ENCODE data around the gene TBC1D9B.

DNA sequence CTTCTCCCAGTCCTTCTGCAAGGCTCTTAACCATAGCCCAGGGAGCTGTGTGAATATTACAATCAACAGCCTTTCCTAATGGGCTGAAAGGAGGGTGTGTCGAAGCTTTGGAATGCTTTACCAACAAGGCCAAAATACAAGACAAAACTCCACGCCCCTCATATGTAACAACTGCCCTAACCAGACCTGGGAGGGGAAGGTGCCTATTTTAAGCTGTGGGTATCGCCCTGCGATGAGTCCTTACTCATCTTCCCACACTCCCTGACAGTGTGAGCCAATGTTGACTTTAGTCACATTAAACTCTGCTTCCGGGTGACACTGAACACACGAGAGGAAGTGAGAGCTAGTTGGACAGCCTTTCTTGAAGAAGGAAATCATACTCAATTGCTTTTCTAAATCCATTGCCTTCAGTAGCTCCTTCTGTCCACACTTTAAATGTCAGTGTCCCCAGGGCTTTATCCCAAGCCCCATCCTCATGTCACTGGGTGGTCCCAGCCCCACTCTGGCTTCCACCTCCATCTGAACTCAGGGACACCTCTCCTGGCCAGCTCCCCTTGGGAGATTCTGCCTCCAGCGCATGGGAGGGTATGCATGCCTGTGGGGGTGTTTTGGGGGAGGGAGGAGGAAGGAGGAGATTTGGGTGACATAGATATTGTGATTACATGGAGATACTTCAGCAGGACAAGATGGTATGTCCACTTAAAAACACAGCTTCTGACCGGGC, 6.5 kb upstream of the TBC1D9B start:
- TF ChIP-seq, protein P1, sequence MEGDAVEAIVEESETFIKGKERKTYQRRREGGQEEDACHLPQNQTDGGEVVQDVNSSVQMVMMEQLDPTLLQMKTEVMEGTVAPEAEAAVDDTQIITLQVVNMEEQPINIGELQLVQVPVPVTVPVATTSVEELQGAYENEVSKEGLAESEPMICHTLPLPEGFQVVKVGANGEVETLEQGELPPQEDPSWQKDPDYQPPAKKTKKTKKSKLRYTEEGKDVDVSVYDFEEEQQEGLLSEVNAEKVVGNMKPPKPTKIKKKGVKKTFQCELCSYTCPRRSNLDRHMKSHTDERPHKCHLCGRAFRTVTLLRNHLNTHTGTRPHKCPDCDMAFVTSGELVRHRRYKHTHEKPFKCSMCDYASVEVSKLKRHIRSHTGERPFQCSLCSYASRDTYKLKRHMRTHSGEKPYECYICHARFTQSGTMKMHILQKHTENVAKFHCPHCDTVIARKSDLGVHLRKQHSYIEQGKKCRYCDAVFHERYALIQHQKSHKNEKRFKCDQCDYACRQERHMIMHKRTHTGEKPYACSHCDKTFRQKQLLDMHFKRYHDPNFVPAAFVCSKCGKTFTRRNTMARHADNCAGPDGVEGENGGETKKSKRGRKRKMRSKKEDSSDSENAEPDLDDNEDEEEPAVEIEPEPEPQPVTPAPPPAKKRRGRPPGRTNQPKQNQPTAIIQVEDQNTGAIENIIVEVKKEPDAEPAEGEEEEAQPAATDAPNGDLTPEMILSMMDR (IDR thresholded peaks at IDR 0.05; ENCODE audit: low read depth, low read length, poor library complexity, severe bottlenecking): no peak
- no peak for TF ChIP-seq EZH2phosphoT487 (IDR thresholded peaks at IDR 0.05; ENCODE audit: borderline replicate concordance, low read length)

Measured in DOHH2 (cell line).